NB4 (cell line): ENCODE measurements around the gene SLC34A2.

ENCODE experiments used
- CTCF ChIP-seq: IDR thresholded peaks from one replicate; pipeline ENCODE4 v1.5.1; 2012; ENCODE audit warnings: low read depth, low read length
- POLR2A ChIP-seq: IDR thresholded peaks from 2 replicates; pipeline ENCODE4 v1.6.1; 2011; ENCODE audit warnings: mild to moderate bottlenecking; ENCODE audit not compliant: insufficient read length; ENCODE audit errors: extremely low read depth

GRCh38 chr4:25696409-25696808 lies 40.8 kb downstream of the SLC34A2 start:
- TF ChIP-seq CTCF = no peak
- TF ChIP-seq POLR2A = no peak
